Esophagus (tissue), 2 donors: Measurements from ENCODE around the gene SLC25A44. TPM values are rescaled to one million over a fixed set of nuclear protein-coding genes. Genes with fewer than 3 reads are reported as not detected.

ENCODE experiments used
- H3K27ac ChIP-seq, 2 donors: one replicate each; pipeline ENCODE4 v1.5.1; 2013; ENCODE audit warnings: low read depth in 2 of 2, mild to moderate bottlenecking in 2 of 2, inconsistent platforms in 1 of 2, low read length in 1 of 2, moderate library complexity in 1 of 2
- H3K27me3 ChIP-seq, 2 donors: one replicate each; pipeline ENCODE4 v1.6.1; 2013; ENCODE audit warnings: low read length in 2 of 2, control low read depth in 1 of 2, mild to moderate bottlenecking in 1 of 2; ENCODE audit not compliant: insufficient read depth in 2 of 2, control insufficient read depth in 1 of 2
- H3K36me3 ChIP-seq, 2 donors: one replicate each; pipeline ENCODE4 v1.6.1; 2013; ENCODE audit warnings: low read length in 1 of 2; ENCODE audit not compliant: control insufficient read depth in 2 of 2, insufficient read depth in 2 of 2
- H3K4me1 ChIP-seq, 2 donors: one replicate each; pipeline ENCODE4 v1.6.1; 2013; ENCODE audit warnings: low read length in 1 of 2; ENCODE audit not compliant: control insufficient read depth in 2 of 2, insufficient read depth in 2 of 2
- H3K4me3 ChIP-seq, 2 donors: one replicate each; pipeline ENCODE4 v1.5.1; 2013; ENCODE audit warnings: low read length in 2 of 2, mild to moderate bottlenecking in 2 of 2, low read depth in 1 of 2, moderate library complexity in 1 of 2
- H3K9me3 ChIP-seq, 2 donors: one replicate each; pipeline ENCODE4 v1.6.1; 2013; ENCODE audit warnings: mild to moderate bottlenecking in 2 of 2, low read depth in 1 of 2, low read length in 1 of 2, moderate library complexity in 1 of 2; ENCODE audit not compliant: control insufficient read depth in 2 of 2, insufficient read depth in 1 of 2
- WGBS, 2 donors: extraction: QIAGEN DNeasy Blood & Tissue Kit; methylation state at CpG; one replicate each; pipeline ENCODE4 v1.1.7; 2013; 5-methylcytosine and 5-hydroxymethylcytosine counted together
- polyA plus RNA-seq, 2 donors: library from polyadenylated mRNA; stranded (reverse); fragments of 200-250 nt; gene quantifications; one replicate each; pipeline ENCODE4 v1.2.3, GENCODE V29; 2013
- donor health status: healthy with polysubstance abuse.
- donor health status: Bipolar disorder and iron deficiency.

SLC25A44 gene
- 1 to 10 TPM; 4.4 to 8.8 TPM for polyA plus RNA-seq

- WGBS, 2 donors = 2 to 3% methylated on average over 59 of the region's 59 CpGs
- Histone ChIP-seq H3K4me1 (peaks cover 0 to 3% of the 10 kb centered on the region in 2 donors), H3K27ac (peak within 1 kb of the TSS; percentile 77 to 90)
Observed at GRCh38 chr1:156193488-156194299, at the start of gene SLC25A44. Gene SLC25A44, plus strand, starts transcription at chr1:156194104. Its CDS starts 5,744 bp downstream, at chr1:156199848.

GRCh38 chr1:156144742-156145141 lies 49.2 kb upstream of the SLC25A44 start:
- Histone ChIP-seq H3K4me1 (peaks cover 0 to 8% of the 10 kb centered on the region in 2 donors), H3K9me3 (no peaks in the 10 kb centered on the region), H3K27ac (no peak overlapping the region), H3K27me3 (no peaks in the 10 kb centered on the region), H3K36me3 (peaks cover 0 to 12% of the 10 kb centered on the region in 2 donors), H3K4me3 (no peak overlapping the region)
- 37 to 52% methylated on average over 5 of the region's 5 CpGs for WGBS, 2 donors

More at GRCh38 chr1:156193488-156194299, at the start of gene SLC25A44:
- Histone ChIP-seq H3K27me3 (no peaks in the 10 kb centered on the region), H3K36me3 (peaks cover 0 to 6% of the 10 kb centered on the region in 2 donors), H3K4me3 (peak within 1 kb of the TSS; percentile 66 to 93), H3K9me3 (no peaks in the 10 kb centered on the region)

- Histone ChIP-seq H3K4me3 (no peak overlapping the region), H3K27ac (no peak overlapping the region), H3K4me1 (peaks cover 0 to 8% of the 10 kb centered on the region in 2 donors), H3K9me3 (no peaks in the 10 kb centered on the region), H3K36me3 (peaks cover 0 to 4% of the 10 kb centered on the region in 2 donors), H3K27me3 (no peaks in the 10 kb centered on the region)
- WGBS, 2 donors = 58 to 65% methylated on average over 2 of the region's 2 CpGs
Observed at GRCh38 chr1:156145650-156146019, 48.3 kb upstream of the SLC25A44 start.

GRCh38 chr1:156146020-156146768 lies 47.7 kb upstream of the SLC25A44 start:
- H3K4me1 ChIP-seq = peaks cover 2 to 10% of the 10 kb centered on the region in 2 donors
- no peaks in the 10 kb centered on the region for H3K36me3 ChIP-seq
- no peak overlapping the region for H3K27ac ChIP-seq
- H3K4me3 ChIP-seq = no peak overlapping the region
- no peaks in the 10 kb centered on the region for H3K27me3 ChIP-seq
- WGBS, 2 donors = 7 to 13% methylated on average over 13 of the region's 13 CpGs
- no peaks in the 10 kb centered on the region for H3K9me3 ChIP-seq

GRCh38 chr1:156146769-156147405 lies 47.0 kb upstream of the SLC25A44 start:
- Histone ChIP-seq H3K9me3 (no peaks in the 10 kb centered on the region), H3K4me1 (peaks cover 2 to 9% of the 10 kb centered on the region in 2 donors), H3K27me3 (no peaks in the 10 kb centered on the region), H3K4me3 (no peak overlapping the region), H3K36me3 (no peaks in the 10 kb centered on the region), H3K27ac (no peak overlapping the region)
- 14 to 17% methylated on average over 8 to 9 of the region's 9 CpGs for WGBS, 2 donors

GRCh38 chr1:156148216-156148615 lies 45.7 kb upstream of the SLC25A44 start:
- H3K4me1 ChIP-seq = peaks cover 5 to 18% of the 10 kb centered on the region in 2 donors
- WGBS, 2 donors = 60 to 67% methylated on average over 6 of the region's 6 CpGs
- H3K9me3 ChIP-seq = no peaks in the 10 kb centered on the region
- no peaks in the 10 kb centered on the region for H3K27me3 ChIP-seq
- no peak overlapping the region for H3K4me3 ChIP-seq
- H3K27ac ChIP-seq = no peak overlapping the region
- H3K36me3 ChIP-seq = no peaks in the 10 kb centered on the region

GRCh38 chr1:156149374-156150332 lies 44.3 kb upstream of the SLC25A44 start:
- 32 to 33% methylated on average over 20 of the region's 20 CpGs for WGBS, 2 donors
- H3K4me3 ChIP-seq = no peak overlapping the region
- no peaks in the 10 kb centered on the region for H3K9me3 ChIP-seq
- H3K27ac ChIP-seq = no peak overlapping the region
- H3K4me1 ChIP-seq = peaks cover 5 to 18% of the 10 kb centered on the region in 2 donors
- H3K27me3 ChIP-seq = no peaks in the 10 kb centered on the region
- H3K36me3 ChIP-seq = no peaks in the 10 kb centered on the region

GRCh38 chr1:156150333-156151011 lies 43.4 kb upstream of the SLC25A44 start:
- H3K4me3 ChIP-seq = no peak overlapping the region
- no peaks in the 10 kb centered on the region for H3K27me3 ChIP-seq
- H3K4me1 ChIP-seq = peaks cover 5 to 18% of the 10 kb centered on the region in 2 donors
- no peaks in the 10 kb centered on the region for H3K36me3 ChIP-seq
- H3K9me3 ChIP-seq = no peaks in the 10 kb centered on the region
- WGBS, 2 donors = 54% methylated on average over 10 of the region's 10 CpGs
- H3K27ac ChIP-seq = no peak overlapping the region
